Lung (tissue), 12 donors: ENCODE data around the gene TRIM66. TPM values are rescaled to one million over a fixed set of nuclear protein-coding genes. Genes with fewer than 3 reads are reported as not detected.

Experiments used
- ATAC-seq: fragments of 200-7000 bp; cut with Tn5 transposase; one replicate; pipeline ENCODE4 v1.9.1; 2020; ENCODE audit warnings: moderate number of reproducible peaks; ENCODE audit not compliant: insufficient read depth, low FRiP score
- DNase-seq, 3 donors: peaks; one replicate each; pipeline ENCODE4 v3.0.0-alpha.2; 2013 to 2017
- H3K27ac ChIP-seq, 2 donors: one replicate each; pipeline ENCODE4 v1.5.1; 2013; ENCODE audit warnings: mild to moderate bottlenecking in 2 of 2, moderate library complexity in 2 of 2, control low read depth in 1 of 2, inconsistent platforms in 1 of 2, low read depth in 1 of 2, low read length in 1 of 2
- H3K27me3 ChIP-seq, 3 donors: one replicate each; pipeline ENCODE4 v1.5.1; 2013; ENCODE audit warnings: low read length in 2 of 3; ENCODE audit not compliant: control insufficient read depth in 3 of 3, insufficient read depth in 3 of 3
- H3K36me3 ChIP-seq, 4 donors: one replicate each; pipeline ENCODE4 v1.5.1; 2013; ENCODE audit warnings: low read length in 4 of 4, mild to moderate bottlenecking in 1 of 4, moderate library complexity in 1 of 4; ENCODE audit not compliant: control insufficient read depth in 4 of 4, insufficient read depth in 4 of 4
- H3K4me1 ChIP-seq, 5 donors: one replicate each; pipeline ENCODE4 v1.5.1; 2013; ENCODE audit warnings: low read length in 5 of 5, mild to moderate bottlenecking in 2 of 5, moderate library complexity in 1 of 5; ENCODE audit not compliant: control insufficient read depth in 5 of 5, insufficient read depth in 5 of 5
- H3K4me3 ChIP-seq: one replicate; pipeline ENCODE4 v1.5.1; 2013; ENCODE audit warnings: mild to moderate bottlenecking, control low read depth, moderate library complexity
- H3K9ac ChIP-seq, 2 donors: one replicate each; pipeline ENCODE4 v1.5.1; 2013; ENCODE audit warnings: low read length in 2 of 2, control low read depth in 1 of 2; ENCODE audit not compliant: insufficient read depth in 1 of 2
- H3K9me3 ChIP-seq, 4 donors: one replicate each; pipeline ENCODE4 v1.5.1; 2013; ENCODE audit warnings: low read length in 3 of 4, mild to moderate bottlenecking in 1 of 4, moderate library complexity in 1 of 4; ENCODE audit not compliant: control insufficient read depth in 4 of 4, insufficient read depth in 3 of 4
- CTCF ChIP-seq: IDR thresholded peaks from 2 replicates; pipeline ENCODE4 v1.5.1; 2012; ENCODE audit warnings: mild to moderate bottlenecking; ENCODE audit errors: control extremely low read depth, extremely low read depth
- WGBS, 2 donors: extraction: QIAGEN DNeasy Blood & Tissue Kit; methylation state at CpG; one replicate each; pipeline ENCODE4 v1.1.7; 2013; 5-methylcytosine and 5-hydroxymethylcytosine counted together
- polyA plus RNA-seq, 2 donors: library from polyadenylated mRNA; stranded (reverse); fragments of 200-250 nt; gene quantifications; one replicate each; pipeline ENCODE4 v1.2.1, GENCODE V29; 2013
- total RNA-seq, 2 donors: library from RNA; depleted of rRNA in 1 of 2; stranded (reverse); fragments of >200 nt in 1 of 2; gene quantifications; one replicate each; pipeline ENCODE4 v1.2.1, GENCODE V29; 2014 to 2021
- donor health status: control.
- donor health status: control.
- donor health status: Bipolar disorder and iron deficiency.
- donor health status: healthy.
- donor health status: DM: yes; HTN: yes; CAD: no.

The TRIM66 gene
- total and polyA plus RNA-seq, 4 donors: 2.0 to 23.9 (median 11.3) TPM

DNA sequence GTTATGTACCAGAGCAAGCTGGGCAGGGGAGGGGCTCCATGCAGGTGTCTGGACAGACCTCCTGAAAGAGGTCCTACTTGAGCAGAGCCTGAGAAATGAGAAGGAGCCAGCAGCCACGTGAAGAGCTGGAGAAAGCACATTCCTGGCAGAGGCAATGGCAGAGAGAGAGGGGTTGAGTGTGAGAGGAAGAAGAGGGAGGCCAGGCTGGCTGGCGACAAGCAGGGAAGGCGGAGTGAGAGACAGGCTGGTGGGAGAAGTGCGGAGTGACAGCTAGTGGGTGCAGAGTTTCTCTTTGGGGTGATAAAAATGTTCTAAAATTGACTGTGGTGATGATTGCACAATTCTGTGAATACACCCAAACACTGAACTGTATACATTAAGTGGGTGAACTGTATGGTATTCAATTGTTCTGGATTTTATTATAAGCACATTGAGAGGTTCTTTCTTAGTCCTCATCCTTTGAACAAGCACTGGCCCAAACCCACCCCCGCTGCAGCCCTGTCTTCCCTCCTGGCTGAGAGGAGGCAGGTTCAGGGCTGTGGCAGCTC, 29.5 kb upstream of the TRIM66 start:
- Histone ChIP-seq H3K36me3 (peaks cover 0 to 56% (median 41%) of the 10 kb centered on the region in 4 donors), H3K9me3 (no peaks in the 10 kb centered on the region), H3K27ac (no peak overlapping the region), H3K4me1 (peaks cover 1 to 35% (median 9%) of the 10 kb centered on the region in 5 donors), H3K27me3 (no peaks in the 10 kb centered on the region), H3K9ac (no peak overlapping the region), H3K4me3 (no peak overlapping the region)
- ATAC-seq (no peak), DNase-seq (no peak)
- 75 to 80% methylated on average over 5 of the region's 5 CpGs for WGBS, 2 donors
- no peak for TF ChIP-seq CTCF

- TF ChIP-seq CTCF: no peak
- Histone ChIP-seq H3K27ac (peak overlapping the region in 1 of 2 donors; percentile 80), H3K4me3 (no peak overlapping the region), H3K9ac (no peak overlapping the region), H3K4me1 (peaks cover 0 to 13% (median 3%) of the 10 kb centered on the region in 5 donors), H3K36me3 (peaks cover 0 to 55% (median 43%) of the 10 kb centered on the region in 4 donors), H3K9me3 (no peaks in the 10 kb centered on the region), H3K27me3 (no peaks in the 10 kb centered on the region)
- ATAC-seq: no peak
- DNase-seq: no peak
- 87 to 97% methylated on average over 4 of the region's 4 CpGs for WGBS, 2 donors
These were observed 27.3 kb upstream of the TRIM66 start for GRCh38 chr11:8709777-8710176.

DNA sequence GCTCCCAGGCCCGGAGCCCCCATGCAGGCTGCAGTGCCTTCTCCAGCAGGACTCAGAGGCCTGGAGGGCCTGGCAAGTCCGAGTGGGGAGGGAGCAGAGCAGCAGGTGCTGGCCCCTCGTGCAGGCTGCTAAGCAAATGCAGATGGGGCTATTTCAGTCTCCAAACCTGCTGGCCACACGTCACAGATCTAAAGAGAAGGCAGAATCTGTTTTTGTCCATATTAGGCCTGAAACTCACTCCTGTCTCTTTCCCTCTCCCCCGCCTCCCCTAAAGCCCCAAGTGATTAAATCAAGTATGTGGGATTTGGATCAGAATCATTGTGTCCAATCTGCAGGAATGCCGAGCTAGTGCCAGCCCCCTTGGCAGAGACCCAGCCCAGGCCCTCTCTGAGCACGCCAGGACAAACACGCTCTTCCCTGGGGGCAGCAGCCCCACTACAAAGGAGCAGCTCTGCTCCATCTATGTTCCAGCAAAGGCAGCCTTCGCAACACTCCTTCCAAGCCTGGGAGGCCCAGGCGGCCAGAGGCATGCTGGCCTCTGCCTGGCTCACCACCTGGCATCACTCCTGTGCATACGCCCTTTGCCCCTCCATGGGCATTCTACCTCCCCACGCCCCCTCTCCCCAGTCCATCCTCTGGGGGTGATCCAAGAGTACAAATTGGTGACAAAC, 26.7 kb upstream of the TRIM66 start:
- DNase-seq (peak; percentile 80 to 87 (median 85)), ATAC-seq (no peak)
- H3K9ac ChIP-seq: no peak overlapping the region
- 70 to 78% methylated on average over 12 of the region's 12 CpGs for WGBS, 2 donors
- no peaks in the 10 kb centered on the region for H3K27me3 ChIP-seq
- peaks cover 4 to 52% (median 40%) of the 10 kb centered on the region in 4 donors for H3K36me3 ChIP-seq
- H3K9me3 ChIP-seq: no peaks in the 10 kb centered on the region
- no peak for TF ChIP-seq CTCF
- peak overlapping the region; percentile 34 to 80 for H3K27ac ChIP-seq
- H3K4me3 ChIP-seq: no peak overlapping the region
- H3K4me1 ChIP-seq: peaks cover 0 to 9% (median 0%) of the 10 kb centered on the region in 5 donors
